H1 (cell line): ENCODE measurements around the gene BPIFB4. TPM values are rescaled to one million over a fixed set of nuclear protein-coding genes. Genes with fewer than 3 reads are reported as not detected.
"Not testable (repeated sequence)": the region's sequence is repeated elsewhere in the genome, so short reads cannot be mapped to it uniquely, and the experiment has no call there.

Source experiments
- CTCF ChIA-PET: fragments of 300-600 bp; sonication (Branson Sonifier 250); formaldehyde crosslinking; loops from one replicate; lab custom pipeline; 2021; ENCODE audit not compliant: partially characterized antibody; lab: Charles Lee
- POLR2A ChIA-PET: fragments of 300-600 bp; sonication (Branson Sonifier 250); formaldehyde crosslinking; loops from one replicate; lab custom pipeline; 2021; ENCODE audit warnings: inconsistent platforms; ENCODE audit not compliant: partially characterized antibody; lab: Charles Lee
- DNase-seq, 2 experiments: peaks; one replicate each; pipeline versions ENCODE4 v3.0.0 to v3.0.0-alpha.2; 2010 to 2022; ENCODE audit warnings: low spot score in 2 of 2, low read depth in 1 of 2, mixed read lengths in 1 of 2
- FAIRE-seq: peaks from 2 replicates; lab custom pipeline; 2011; peaks lifted over from hg19 to GRCh38; lab: Jason Lieb, UNC
- H2AFZ ChIP-seq: 2 replicates; pipeline ENCODE4 v1.8.1; 2012; ENCODE audit warnings: low read length, inconsistent platforms
- H2AK5ac ChIP-seq: 2 replicates; pipeline ENCODE4 v1.6.1; 2013; ENCODE audit warnings: low read depth, low read length
- H2BK120ac ChIP-seq: replicated peaks from 2 replicates; pipeline ENCODE3; 2013; ENCODE audit warnings: low read depth, low read length, inconsistent platforms
- H2BK12ac ChIP-seq: 2 replicates; pipeline ENCODE4 v1.6.1; 2013; ENCODE audit warnings: low read depth, low read length
- H2BK15ac ChIP-seq: 2 replicates; pipeline ENCODE4 v1.6.1; 2013; ENCODE audit warnings: low read length
- H2BK20ac ChIP-seq: 2 replicates; pipeline ENCODE4 v1.6.1; 2013; ENCODE audit warnings: low read length
- H2BK5ac ChIP-seq: 2 replicates; pipeline ENCODE4 v1.6.1; 2013; ENCODE audit warnings: low read depth, low read length
- H3K14ac ChIP-seq: 2 replicates; pipeline ENCODE4 v1.6.1; 2013; ENCODE audit warnings: inconsistent platforms; ENCODE audit not compliant: insufficient read length
- H3K18ac ChIP-seq: 2 replicates; pipeline ENCODE4 v1.6.1; 2013; ENCODE audit warnings: low read length; ENCODE audit errors: extremely low read depth
- H3K23ac ChIP-seq: 2 replicates; pipeline ENCODE4 v1.6.1; 2013; ENCODE audit warnings: inconsistent platforms; ENCODE audit not compliant: insufficient read length
- H3K23me2 ChIP-seq: 2 replicates; pipeline ENCODE4 v1.6.1; 2013; ENCODE audit warnings: low read depth, low read length
- H3K27ac ChIP-seq: 2 replicates; pipeline ENCODE4 v1.6.1; 2011; ENCODE audit warnings: low read depth, low read length, inconsistent platforms
- H3K27me3 ChIP-seq, 4 experiments: replicated peaks in 1 of 4; 1 replicate in 1 of 4; 2 replicates in 3 of 4; pipeline versions ENCODE4 v1.6.1 to v1.8.1; 2011 to 2013; ENCODE audit warnings: low read length in 3 of 4, mild to moderate bottlenecking in 3 of 4, inconsistent platforms in 2 of 4, mixed read lengths in 2 of 4, moderate library complexity in 1 of 4; ENCODE audit not compliant: control insufficient read depth in 3 of 4, insufficient read depth in 3 of 4; ENCODE audit errors: extremely low read depth in 1 of 4
- H3K36me3 ChIP-seq, 4 experiments: 2 replicates each; pipeline versions ENCODE4 v1.6.1 to v1.8.1; 2011 to 2013; ENCODE audit warnings: mild to moderate bottlenecking in 4 of 4, low read length in 3 of 4, moderate library complexity in 2 of 4, control low read depth in 1 of 4, inconsistent platforms in 1 of 4; ENCODE audit not compliant: insufficient read depth in 4 of 4, control insufficient read depth in 2 of 4
- H3K4ac ChIP-seq: replicated peaks from 2 replicates; pipeline ENCODE3; 2013; ENCODE audit warnings: low read length, low read depth, mixed read lengths, inconsistent platforms; ENCODE audit not compliant: insufficient read length
- H3K4me1 ChIP-seq, 4 experiments: replicated peaks in 1 of 4; 1 replicate in 1 of 4; 2 replicates in 3 of 4; pipeline versions ENCODE4 v1.6.1 to v1.8.1; 2011 to 2013; ENCODE audit warnings: low read length in 3 of 4, inconsistent platforms in 2 of 4, mixed read lengths in 1 of 4; ENCODE audit not compliant: insufficient read depth in 4 of 4, control insufficient read depth in 3 of 4
- H3K4me2 ChIP-seq, 2 experiments: 2 replicates each; pipeline versions ENCODE4 v1.6.1 to v1.8.1; 2011 to 2013; ENCODE audit warnings: low read depth in 2 of 2, low read length in 2 of 2, control low read depth in 1 of 2, inconsistent platforms in 1 of 2, mild to moderate bottlenecking in 1 of 2; ENCODE audit not compliant: insufficient read depth in 1 of 2
- H3K4me3 ChIP-seq, 4 experiments: fragments of 200-600, 300-600 bp in 1 of 4; sonication (generic), shearing (Covaris generic), sonication (Bioruptor Twin) in 1 of 4; 2 replicates each; pipeline versions ENCODE4 v1.5.1 to v1.8.1; 2011 to 2016; ENCODE audit warnings: low read length in 4 of 4, low read depth in 3 of 4, control low read depth in 2 of 4, inconsistent platforms in 2 of 4, mild to moderate bottlenecking in 2 of 4, mixed read lengths in 1 of 4, moderate library complexity in 1 of 4; ENCODE audit not compliant: insufficient read depth in 2 of 4; ENCODE audit errors: extremely low read depth in 1 of 4
- H3K56ac ChIP-seq: replicated peaks from 2 replicates; pipeline ENCODE3; 2013; ENCODE audit warnings: low read depth, mild to moderate bottlenecking, mixed read lengths, low read length, inconsistent platforms; ENCODE audit not compliant: insufficient read length
- H3K79me1 ChIP-seq: 2 replicates; pipeline ENCODE4 v1.6.1; 2013; ENCODE audit warnings: low read depth, low read length, control low read depth
- H3K79me2 ChIP-seq, 2 experiments: 2 replicates each; pipeline versions ENCODE4 v1.6.1 to v1.8.1; 2012 to 2013; ENCODE audit warnings: low read length in 2 of 2, mild to moderate bottlenecking in 2 of 2, inconsistent platforms in 1 of 2; ENCODE audit not compliant: insufficient read depth in 2 of 2, control insufficient read depth in 1 of 2
- H3K9ac ChIP-seq, 4 experiments: replicated peaks in 1 of 4; 1 replicate in 1 of 4; 2 replicates in 3 of 4; pipeline versions ENCODE4 v1.6.1 to v1.8.1; 2011 to 2013; ENCODE audit warnings: low read depth in 3 of 4, low read length in 3 of 4, control low read depth in 2 of 4, mild to moderate bottlenecking in 2 of 4, moderate library complexity in 2 of 4, inconsistent platforms in 1 of 4; ENCODE audit errors: extremely low read depth in 1 of 4
- H3K9me3 ChIP-seq, 2 experiments: 2 replicates each; pipeline versions ENCODE4 v1.6.1 to v1.8.1; 2012 to 2013; ENCODE audit warnings: mild to moderate bottlenecking in 2 of 2, moderate library complexity in 2 of 2, control low read depth in 1 of 2, inconsistent platforms in 1 of 2, low read depth in 1 of 2, low read length in 1 of 2, mixed read lengths in 1 of 2; ENCODE audit not compliant: insufficient read depth in 2 of 2
- H4K20me1 ChIP-seq, 2 experiments: replicated peaks in 1 of 2; 2 replicates each; pipeline versions ENCODE3 to v1.8.1; 2011 to 2013; ENCODE audit warnings: inconsistent platforms in 2 of 2, low read length in 2 of 2, mild to moderate bottlenecking in 1 of 2; ENCODE audit not compliant: insufficient read depth in 2 of 2, control insufficient read depth in 1 of 2
- H4K5ac ChIP-seq: 2 replicates; pipeline ENCODE4 v1.6.1; 2013; ENCODE audit warnings: low read length, low read depth, mixed read lengths, inconsistent platforms; ENCODE audit not compliant: insufficient read length
- H4K8ac ChIP-seq: 2 replicates; pipeline ENCODE4 v1.8.0; 2013; ENCODE audit warnings: mild to moderate bottlenecking, moderate library complexity, low read length, inconsistent platforms; ENCODE audit not compliant: insufficient read depth; ENCODE audit errors: extremely low read depth
- H4K91ac ChIP-seq: replicated peaks from 2 replicates; pipeline ENCODE3; 2013; ENCODE audit warnings: low read length, mixed read lengths, inconsistent platforms; ENCODE audit not compliant: insufficient read length
- WGBS, 2 experiments: shearing (Covaris generic) in 1 of 2; methylation state at CpG; one replicate each; pipeline versions ENCODE4 v1.1.6 to v1.1.7; 2013 to 2015; ENCODE audit warnings: low lambda C conversion rate in 2 of 2, mixed read lengths in 2 of 2, inconsistent platforms in 1 of 2, low coverage in 1 of 2, missing lambda C conversion rate in 1 of 2; ENCODE audit not compliant: insufficient replicate concordance in 2 of 2, insufficient coverage in 1 of 2, insufficient read length in 1 of 2; ENCODE audit errors: extremely low coverage in 1 of 2, missing lambda C conversion rate in 1 of 2; 5-methylcytosine and 5-hydroxymethylcytosine counted together
- polyA plus RNA-seq, 7 experiments: library from polyadenylated mRNA; depleted of rRNA in 3 of 7; stranded (reverse) in 5 of 7; unstranded in 2 of 7; fragments of >200 nt in 5 of 7; fragments of 200-250 nt in 2 of 7; gene quantifications; 1 replicate in 5 of 7; 2 replicates in 1 of 7; 4 replicates in 1 of 7; pipeline versions ENCODE4 v1.2.1 to v1.2.3, GENCODE V29; 2011 to 2013; ENCODE audit warnings: missing spikeins in 2 of 7, mixed read lengths in 2 of 7
- total RNA-seq: library from RNA; stranded (reverse); fragmentation: NEBNext Ultra II Directional; extraction: Animal tissue kit (Norgen Biotek cat#: 25700); gene quantifications from 2 replicates; pipeline ENCODE4 v1.2.1, GENCODE V29; 2021

BPIFB4 gene
- total and polyA plus RNA-seq, 2 of the 8 experiments (the other 6 are each of a cell fraction or from before 2014, with no cell fraction given), result not detected

DNA sequence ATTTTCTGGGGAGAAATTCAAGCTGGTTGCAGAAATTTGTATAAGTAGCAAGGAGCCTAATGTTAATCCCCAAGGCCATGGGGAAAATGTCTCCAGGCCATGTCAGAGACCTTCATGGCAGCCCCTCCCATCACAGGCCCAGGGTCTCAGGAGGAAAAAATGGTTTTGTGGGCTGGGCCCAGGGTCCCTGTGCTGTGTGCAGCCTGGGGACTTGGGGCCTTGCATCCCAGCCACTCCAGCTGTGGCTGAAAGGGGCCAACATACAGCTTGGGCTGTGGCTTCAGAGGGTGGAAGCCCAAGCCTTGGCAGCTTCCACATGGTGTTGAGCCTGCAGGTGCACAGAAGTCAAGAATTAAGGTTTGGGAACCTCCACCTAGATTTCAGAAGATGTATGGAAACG is 42.9 kb downstream of the BPIFB4 start:
- H2AK5ac ChIP-seq, H3K79me2 ChIP-seq, DNase-seq, FAIRE-seq, H4K20me1 ChIP-seq, H3K23me2 ChIP-seq, H3K14ac ChIP-seq, H3K9me3 ChIP-seq, H3K36me3 ChIP-seq, H3K27ac ChIP-seq, H3K4me2 ChIP-seq, H3K18ac ChIP-seq, H4K5ac ChIP-seq, H2BK120ac ChIP-seq, H3K4ac ChIP-seq, CTCF ChIA-PET, H3K4me3 ChIP-seq, H3K4me1 ChIP-seq, H3K79me1 ChIP-seq, H3K23ac ChIP-seq, H2BK5ac ChIP-seq, H4K91ac ChIP-seq, H4K8ac ChIP-seq, POLR2A ChIA-PET, H2BK12ac ChIP-seq, H3K56ac ChIP-seq, H2AFZ ChIP-seq, H2BK15ac ChIP-seq, H3K27me3 ChIP-seq, H2BK20ac ChIP-seq, H3K9ac ChIP-seq: not testable (repeated sequence)
- 79% methylated on average over 1 of the region's 1 CpG; no CpG with 5 or more reads in 1 of the 2 experiments for WGBS, 2 experiments
